Epithelial cell of prostate (primary cell): ENCODE measurements around the gene PCYT1B.
"Not testable (repeated sequence)": the region's sequence is repeated elsewhere in the genome, so short reads cannot be mapped to it uniquely, and the experiment has no call there.

ENCODE experiments used
- DNase-seq: peaks from one replicate; pipeline ENCODE4 v3.0.0-alpha.2; 2011; ENCODE audit warnings: low read depth, low spot score
- H3K27ac ChIP-seq: fragments of 450-650 bp; 2 replicates; pipeline ENCODE4 v1.5.1; 2017; ENCODE audit warnings: mild to moderate bottlenecking

The PCYT1B gene

DNA sequence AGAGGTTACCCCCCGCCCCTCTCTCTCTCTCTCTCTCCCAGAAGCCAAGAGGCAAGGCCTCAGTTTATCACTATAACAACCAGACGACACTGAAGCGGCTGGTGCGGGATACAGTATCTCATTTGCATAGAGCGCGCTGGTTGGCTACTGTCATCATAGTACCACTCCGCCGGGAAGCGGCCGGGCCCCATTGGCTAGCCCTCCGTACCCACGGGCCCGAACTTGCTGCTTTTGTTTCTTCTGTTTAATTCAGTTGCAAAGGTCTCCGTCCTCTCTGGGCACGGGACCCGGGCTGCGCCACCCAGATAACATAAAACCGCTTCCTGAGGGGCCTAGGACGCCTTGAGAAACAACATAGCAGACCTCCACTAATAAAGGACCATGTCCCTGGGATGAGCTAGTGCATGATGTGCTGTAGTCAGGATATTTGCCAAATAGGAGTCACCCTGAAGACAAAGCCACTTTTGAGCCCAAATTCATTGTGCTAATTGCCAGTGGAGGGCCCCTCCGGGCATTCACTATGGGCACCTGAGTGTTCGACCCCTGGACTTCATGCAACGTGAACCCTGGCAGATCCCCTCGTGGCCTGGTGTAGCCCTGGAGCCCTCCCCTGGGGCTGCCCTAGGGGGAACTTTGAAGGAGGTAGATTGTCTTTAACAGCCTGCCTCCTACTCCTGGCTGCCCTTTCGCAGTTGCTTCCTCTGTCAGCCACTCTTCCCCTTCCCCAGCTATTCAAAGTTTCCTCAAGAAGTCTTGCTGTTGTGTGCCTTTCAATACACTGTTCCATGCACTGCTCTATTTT is at the start of gene PCYT1B:
Gene PCYT1B (minus strand): TSS at position 91 of the 802 bp plus-strand sequence. CDS start 242 bp downstream, outside the sequence.
- H3K27ac ChIP-seq: no peak within 1 kb of the TSS
- DNase-seq: peak; percentile 0

GRCh38 chrX:24696294-24696693 is 49.1 kb upstream of the PCYT1B start:
- no peak overlapping the region for H3K27ac ChIP-seq
- no peak for DNase-seq

DNA sequence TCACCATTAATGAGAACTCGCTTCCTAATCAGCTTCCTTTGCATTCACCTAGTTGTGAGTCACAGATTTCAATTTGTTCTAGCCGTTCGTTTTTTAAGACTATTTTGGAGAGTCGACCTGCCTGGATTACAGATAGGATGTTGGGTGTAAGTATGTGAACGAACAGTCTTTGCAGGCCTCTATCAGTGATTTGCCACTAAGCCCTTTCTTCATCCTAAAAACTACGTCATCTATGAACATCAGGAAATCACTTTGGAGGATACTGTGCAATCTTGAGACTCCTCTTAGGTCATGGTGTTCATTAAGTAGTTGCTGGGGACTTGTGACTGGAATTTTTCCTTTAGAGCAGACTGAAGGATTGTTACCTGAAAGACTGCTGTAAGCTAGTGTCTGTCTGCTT is 47.7 kb upstream of the PCYT1B start:
- H3K27ac ChIP-seq: no peak overlapping the region
- no peak for DNase-seq

- peak; percentile 80 for DNase-seq
- H3K27ac ChIP-seq: peak within 1 kb of the TSS; percentile 20
Measured at GRCh38 chrX:24693453-24694202, 46.5 kb upstream of the PCYT1B start, which contains the start of gene POLA1. POLA1 (plus strand) TSS chrX:24693918; CDS start chrX:24693962, 44 bp downstream.

DNA sequence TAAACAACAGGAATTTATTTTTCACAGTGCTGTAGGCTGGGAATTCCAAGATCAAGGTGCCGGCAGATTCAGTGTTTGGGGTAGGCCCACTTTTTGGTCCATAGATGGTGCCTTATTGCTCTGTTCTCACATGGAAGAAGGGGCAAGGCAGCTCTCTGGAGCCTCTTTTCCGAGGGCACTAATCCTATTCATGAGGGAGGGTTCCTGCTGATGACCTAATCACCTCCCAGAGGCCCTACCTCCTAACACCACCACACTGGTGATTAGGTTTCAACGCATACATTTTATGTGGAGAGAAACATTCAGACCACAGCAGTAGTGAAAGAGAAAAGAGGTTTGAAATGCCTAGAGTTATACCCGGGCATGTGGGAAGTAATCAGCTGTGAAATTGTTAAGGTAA is 45.2 kb upstream of the PCYT1B start:
- no peak overlapping the region for H3K27ac ChIP-seq
- DNase-seq: no peak

DNA sequence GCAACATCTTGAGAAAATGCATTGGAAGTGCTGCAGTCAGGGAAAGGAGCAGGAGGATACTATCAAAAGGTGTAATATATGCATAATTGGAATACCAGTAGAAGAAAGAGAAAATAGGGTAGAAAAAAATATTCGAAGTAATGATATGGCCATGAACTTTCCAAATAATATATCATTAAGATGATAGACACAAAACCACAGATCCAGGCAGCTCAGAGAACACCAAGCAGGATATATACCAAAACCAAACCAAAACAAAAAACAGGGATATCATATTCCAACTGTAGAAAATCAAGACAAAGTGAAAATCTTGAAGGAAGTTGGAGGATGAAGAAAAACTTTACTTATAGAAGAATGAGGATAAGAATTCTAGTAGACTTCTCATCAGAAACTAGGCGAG is 36.9 kb upstream of the PCYT1B start:
- no peak for DNase-seq
- H3K27ac ChIP-seq: no peak overlapping the region

DNA sequence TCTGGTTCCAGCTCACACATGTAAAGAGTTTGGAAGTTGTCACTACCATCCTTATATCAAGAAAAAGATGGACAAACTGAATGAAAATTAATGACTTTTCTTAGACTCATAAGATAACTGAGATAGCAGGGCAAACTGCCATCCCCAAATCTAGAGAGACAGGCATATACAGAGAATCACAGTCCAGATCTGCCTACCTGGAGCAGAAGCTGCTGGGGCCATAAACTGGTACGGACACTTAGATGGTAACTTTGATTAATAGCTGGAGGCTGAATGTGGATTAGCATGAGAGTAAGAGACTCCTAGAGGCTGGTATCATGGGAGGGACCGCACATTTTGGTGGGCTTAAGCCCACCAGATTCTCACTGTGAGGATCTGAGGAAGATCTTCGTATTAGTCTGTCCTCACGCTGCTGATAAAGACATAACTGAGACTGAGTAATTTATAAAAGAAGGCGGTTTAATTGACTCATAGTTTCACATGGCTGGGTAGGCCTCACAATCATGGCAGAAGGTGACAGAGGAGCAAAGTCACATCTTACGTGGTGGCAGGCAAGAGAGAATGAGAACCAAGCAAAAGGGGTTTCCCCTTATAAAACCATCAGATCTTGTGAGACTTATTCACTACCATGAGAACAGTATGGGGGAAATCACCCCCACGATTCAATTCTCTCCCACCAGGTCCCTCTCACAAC is 35.7 kb upstream of the PCYT1B start:
- H3K27ac ChIP-seq: no peak overlapping the region
- no peak for DNase-seq

DNA sequence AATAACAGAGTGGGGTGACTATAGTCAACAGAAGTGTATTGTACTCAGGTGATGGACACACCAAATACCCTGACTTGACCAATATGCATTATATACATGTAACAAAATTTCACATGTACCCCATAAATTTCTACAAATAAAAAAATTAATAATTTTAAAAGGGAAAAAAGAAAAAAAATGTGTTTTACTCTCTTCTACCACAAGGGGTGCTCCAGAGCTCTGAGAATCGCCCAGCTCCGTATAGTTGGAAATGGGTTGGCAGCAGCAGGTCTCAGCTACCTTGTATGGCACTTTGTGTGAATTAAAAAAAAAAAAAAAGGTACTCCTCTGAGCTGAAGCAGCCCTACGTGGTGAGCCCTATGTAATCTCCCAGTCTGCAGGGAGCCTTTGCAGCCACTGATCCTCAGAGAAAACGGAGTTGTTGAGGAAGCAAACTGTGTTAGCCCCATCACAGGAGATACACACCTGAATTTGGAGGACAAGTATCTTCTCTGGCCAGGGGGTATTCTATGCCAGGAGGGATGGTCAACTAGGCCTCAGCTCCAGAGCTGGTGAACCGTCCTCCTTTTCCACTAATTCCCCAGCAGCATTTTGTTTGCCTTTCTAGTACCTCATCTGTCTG is 29.4 kb upstream of the PCYT1B start:
- H3K27ac ChIP-seq: no peak overlapping the region
- no peak for DNase-seq

DNA sequence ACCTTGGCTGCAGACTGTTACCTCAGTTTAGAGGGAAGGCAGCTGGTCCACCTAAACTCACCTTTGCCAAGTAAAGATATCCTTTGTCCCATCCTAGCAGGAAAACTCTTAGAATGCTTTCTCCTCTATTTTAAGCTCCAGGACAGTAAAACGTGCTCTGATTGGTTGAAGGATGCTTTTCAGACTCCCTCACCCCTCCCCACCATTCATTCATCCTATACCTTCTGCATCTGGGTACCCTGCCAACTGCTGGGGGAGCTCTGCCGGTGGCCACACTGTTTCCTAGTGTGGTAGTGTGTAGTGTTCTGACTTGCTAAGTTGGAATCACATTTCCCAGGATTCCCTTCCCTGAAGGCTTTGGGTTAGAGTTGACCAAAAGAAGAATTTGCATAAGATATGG is 26.3 kb upstream of the PCYT1B start:
- no peak overlapping the region for H3K27ac ChIP-seq
- no peak for DNase-seq

- DNase-seq: no peak
- no peak overlapping the region for H3K27ac ChIP-seq
Measured at GRCh38 chrX:24672701-24673190, 25.6 kb upstream of the PCYT1B start.

DNA sequence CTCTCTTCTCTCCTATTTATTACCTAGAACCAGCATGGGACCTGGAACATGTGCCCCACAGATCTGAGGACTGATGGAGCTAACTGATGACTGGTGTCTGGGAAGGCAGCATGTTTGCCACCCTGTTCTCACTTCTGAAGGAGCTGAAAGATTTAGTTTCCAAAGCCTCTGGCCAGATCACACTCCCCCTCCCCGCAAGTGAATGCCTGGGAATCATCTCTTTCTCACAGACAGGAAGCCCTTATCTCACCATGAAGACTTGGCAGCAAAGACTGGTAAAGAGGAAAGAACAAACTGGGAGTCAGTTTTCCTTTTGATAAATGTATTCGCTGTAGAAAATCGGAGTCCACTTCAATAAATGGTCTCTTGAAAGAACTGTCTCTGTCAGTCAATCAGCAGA is 21.0 kb upstream of the PCYT1B start:
- H3K27ac ChIP-seq: no peak overlapping the region
- DNase-seq: no peak

GRCh38 chrX:24662352-24662751 is 15.2 kb upstream of the PCYT1B start:
- DNase-seq: no peak
- H3K27ac ChIP-seq: no peak overlapping the region

- DNase-seq: no peak
Measured at GRCh38 chrX:24661292-24661691, 14.1 kb upstream of the PCYT1B start.

DNA sequence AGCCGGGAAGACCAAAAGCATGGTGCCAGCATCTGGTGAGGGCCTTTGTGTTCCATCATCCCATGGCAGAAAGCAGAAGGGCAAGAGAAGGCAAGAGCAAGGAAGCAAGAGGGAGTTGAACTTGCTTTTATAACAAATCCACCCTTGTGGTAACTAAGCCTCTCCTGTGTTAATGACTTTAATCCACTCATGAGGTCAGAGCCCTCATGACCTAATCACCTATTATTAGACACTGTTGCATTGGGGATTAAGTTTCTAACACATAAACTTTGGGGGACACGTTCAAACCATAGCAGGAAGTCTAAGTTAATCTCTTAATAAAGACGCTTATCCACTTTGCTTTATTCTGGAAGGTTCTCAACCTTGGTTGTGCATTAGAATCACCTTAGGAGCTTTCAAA is 12.5 kb upstream of the PCYT1B start:
- H3K27ac ChIP-seq: no peak overlapping the region
- DNase-seq: no peak

More at GRCh38 chrX:24661292-24661691, 14.1 kb upstream of the PCYT1B start:
- H3K27ac ChIP-seq: no peak overlapping the region

- H3K27ac ChIP-seq: no peak overlapping the region
- DNase-seq: no peak
Measured at GRCh38 chrX:24659106-24659505, 12.0 kb upstream of the PCYT1B start.

- no peak for DNase-seq
- no peak overlapping the region for H3K27ac ChIP-seq
Measured at GRCh38 chrX:24658421-24658820, 11.3 kb upstream of the PCYT1B start.

GRCh38 chrX:24657671-24658386 is 10.7 kb upstream of the PCYT1B start:
- no peak overlapping the region for H3K27ac ChIP-seq
- no peak for DNase-seq

GRCh38 chrX:24655679-24656078 is 8.5 kb upstream of the PCYT1B start:
- DNase-seq: not testable (repeated sequence)

GRCh38 chrX:24651783-24652182 is 4.6 kb upstream of the PCYT1B start:
- DNase-seq: no peak
- no peak overlapping the region for H3K27ac ChIP-seq

More at GRCh38 chrX:24655679-24656078, 8.5 kb upstream of the PCYT1B start:
- H3K27ac ChIP-seq: not testable (repeated sequence)

GRCh38 chrX:24648495-24648894 is 1.3 kb upstream of the PCYT1B start:
- no peak overlapping the region for H3K27ac ChIP-seq

More at GRCh38 chrX:24648495-24648894, 1.3 kb upstream of the PCYT1B start:
- DNase-seq: no peak
